Vagina (tissue), 2 donors: Measurements from ENCODE around the gene PGM2. TPM values are rescaled to one million over a fixed set of nuclear protein-coding genes. Genes with fewer than 3 reads are reported as not detected.

ENCODE experiments used
- DNase-seq, 2 donors: peaks; one replicate each; pipeline ENCODE4 v3.0.0-alpha.2; 2017; ENCODE audit errors: extremely low spot score in 2 of 2
- H3K27ac ChIP-seq: fragments of 200-600 bp; sonication (generic); one replicate; pipeline ENCODE4 v1.5.1; 2019
- H3K27me3 ChIP-seq: fragments of 200-600 bp; sonication (generic); one replicate; pipeline ENCODE4 v1.5.1; 2019
- H3K36me3 ChIP-seq, 2 donors: fragments of 200-600 bp; sonication (generic); one replicate each; pipeline ENCODE4 v1.5.1; 2017 to 2019
- H3K4me1 ChIP-seq: fragments of 200-600 bp; sonication (generic); one replicate; pipeline ENCODE4 v1.5.1; 2019
- H3K4me3 ChIP-seq, 2 donors: fragments of 200-600 bp; sonication (generic); 1 replicate in 1 of 2; 2 replicates in 1 of 2; pipeline ENCODE4 v1.5.1; 2016 to 2019
- H3K9me3 ChIP-seq: fragments of 200-600 bp; sonication (generic); one replicate; pipeline ENCODE4 v1.5.1; 2019
- CTCF ChIP-seq, 3 experiments: fragments of 450-650 bp in 2 of 3; fragments of 200-600 bp in 1 of 3; sonication (generic) in 1 of 3; IDR thresholded peaks; one replicate each; pipeline ENCODE4 v1.5.1; 2017 to 2019; ENCODE audit warnings: antibody characterized with exemption in 3 of 3, mild to moderate bottlenecking in 2 of 3, moderate library complexity in 2 of 3
- POLR2A ChIP-seq, 2 donors: fragments of 450-650 bp; IDR thresholded peaks; one replicate each; pipeline ENCODE4 v1.6.1; 2017; ENCODE audit warnings: antibody characterized with exemption in 2 of 2, mild to moderate bottlenecking in 2 of 2, moderate library complexity in 2 of 2
- POLR2AphosphoS5 ChIP-seq, 2 donors: sonication (generic); formaldehyde crosslinking; IDR thresholded peaks; one replicate each; pipeline ENCODE4 v1.9.0; 2017; ENCODE audit warnings: antibody characterized with exemption in 2 of 2, mild to moderate bottlenecking in 2 of 2, low read depth in 1 of 2; ENCODE audit not compliant: insufficient read depth in 1 of 2
- intact Hi-C: fragments of 100-400 bp; cut with DNase I; formaldehyde crosslinking; loops from one replicate; pipeline ENCODE4 v1.15.1; 2023
- total RNA-seq: library from RNA; depleted of rRNA; stranded (reverse); fragments of >200 nt; gene quantifications from one replicate; pipeline ENCODE4 v1.2.3, GENCODE V29; 2016

The PGM2 gene
- total RNA-seq, 1 donor from 2014 or later = 30.2 TPM

GRCh38 chr4:37868238-37868637, 41.8 kb downstream of the PGM2 start:
- no peak for TF ChIP-seq CTCF (IDR thresholded peaks at IDR 0.05)
- no peaks in the 10 kb centered on the region for H3K4me1 ChIP-seq
- intact Hi-C loops = no loop called here
- H3K4me3 ChIP-seq = no peak overlapping the region
- no peaks in the 10 kb centered on the region for H3K9me3 ChIP-seq
- no peaks in the 10 kb centered on the region for H3K36me3 ChIP-seq
- no peaks in the 10 kb centered on the region for H3K27me3 ChIP-seq
- no peak overlapping the region for H3K27ac ChIP-seq
- no peak for DNase-seq

- no peaks in the 10 kb centered on the region for H3K36me3 ChIP-seq
- H3K4me3 ChIP-seq = no peak overlapping the region
- H3K4me1 ChIP-seq = no peaks in the 10 kb centered on the region
- intact Hi-C loops = loop anchor here (10.0 kb wide), 1 partner anchor 48 kb away; the partner anchor contains the start of gene PGM2
- no peaks in the 10 kb centered on the region for H3K9me3 ChIP-seq
- TF ChIP-seq POLR2A (IDR thresholded peaks at IDR 0.05) = no peak
- TF ChIP-seq CTCF (IDR thresholded peaks at IDR 0.05) = no peak
- TF ChIP-seq POLR2AphosphoS5 (IDR thresholded peaks at IDR 0.05; ENCODE audit: insufficient read depth in 1 of 2, low read depth in 1 of 2) = no peak
- no peaks in the 10 kb centered on the region for H3K27me3 ChIP-seq
- no peak overlapping the region for H3K27ac ChIP-seq
- no peak for DNase-seq
Measured at GRCh38 chr4:37872310-37872988, 46.0 kb downstream of the PGM2 start.

- Histone ChIP-seq H3K4me3 (no peak overlapping the region), H3K27ac (no peak overlapping the region), H3K27me3 (no peaks in the 10 kb centered on the region), H3K4me1 (no peaks in the 10 kb centered on the region), H3K36me3 (no peaks in the 10 kb centered on the region), H3K9me3 (no peaks in the 10 kb centered on the region)
- TF ChIP-seq POLR2AphosphoS5 (IDR thresholded peaks at IDR 0.05; ENCODE audit: insufficient read depth in 1 of 2, low read depth in 1 of 2) (peak in 1 of 2 donors; percentile 64), POLR2A (IDR thresholded peaks at IDR 0.05) (no peak)
- intact Hi-C loops = loop anchor here (10.0 kb wide), 1 partner anchor 49 kb away; the partner anchor contains the start of gene PGM2
- DNase-seq = no peak
Measured at GRCh38 chr4:37873386-37873785, 46.9 kb downstream of the PGM2 start.

- no peak overlapping the region for H3K27ac ChIP-seq
- no peaks in the 10 kb centered on the region for H3K27me3 ChIP-seq
- intact Hi-C loops = loop anchor here (10.0 kb wide), 1 partner anchor 51 kb away; the partner anchor contains the start of gene PGM2
- no peak for DNase-seq
- H3K4me3 ChIP-seq = no peak overlapping the region
- no peaks in the 10 kb centered on the region for H3K9me3 ChIP-seq
- TF ChIP-seq CTCF (IDR thresholded peaks at IDR 0.05) (no peak), POLR2A (IDR thresholded peaks at IDR 0.05) (no peak), POLR2AphosphoS5 (IDR thresholded peaks at IDR 0.05; ENCODE audit: insufficient read depth in 1 of 2, low read depth in 1 of 2) (no peak)
- H3K36me3 ChIP-seq = no peaks in the 10 kb centered on the region
- no peaks in the 10 kb centered on the region for H3K4me1 ChIP-seq
Measured at GRCh38 chr4:37876156-37876555, 49.7 kb downstream of the PGM2 start.

GRCh38 chr4:37879365-37879764, 52.9 kb downstream of the PGM2 start:
- no peak for TF ChIP-seq CTCF (IDR thresholded peaks at IDR 0.05)
- TF ChIP-seq POLR2A (IDR thresholded peaks at IDR 0.05) = no peak
- no peak for TF ChIP-seq POLR2AphosphoS5 (IDR thresholded peaks at IDR 0.05; ENCODE audit: insufficient read depth in 1 of 2, low read depth in 1 of 2)
- intact Hi-C loops = loop anchor here (10.0 kb wide), 1 partner anchor 55 kb away; the partner anchor contains the start of gene PGM2
- no peak for DNase-seq
- H3K4me1 ChIP-seq = no peaks in the 10 kb centered on the region
- H3K27me3 ChIP-seq = no peaks in the 10 kb centered on the region
- H3K9me3 ChIP-seq = no peaks in the 10 kb centered on the region
- H3K27ac ChIP-seq = no peak overlapping the region
- no peak overlapping the region for H3K4me3 ChIP-seq
- no peaks in the 10 kb centered on the region for H3K36me3 ChIP-seq
